ENCODE results near the gene APCS. TPM values are rescaled to one million over a fixed set of nuclear protein-coding genes. Genes with fewer than 3 reads are reported as not detected.

Gene APCS, protein sequence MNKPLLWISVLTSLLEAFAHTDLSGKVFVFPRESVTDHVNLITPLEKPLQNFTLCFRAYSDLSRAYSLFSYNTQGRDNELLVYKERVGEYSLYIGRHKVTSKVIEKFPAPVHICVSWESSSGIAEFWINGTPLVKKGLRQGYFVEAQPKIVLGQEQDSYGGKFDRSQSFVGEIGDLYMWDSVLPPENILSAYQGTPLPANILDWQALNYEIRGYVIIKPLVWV
- total RNA-seq, result not detected

DNA sequence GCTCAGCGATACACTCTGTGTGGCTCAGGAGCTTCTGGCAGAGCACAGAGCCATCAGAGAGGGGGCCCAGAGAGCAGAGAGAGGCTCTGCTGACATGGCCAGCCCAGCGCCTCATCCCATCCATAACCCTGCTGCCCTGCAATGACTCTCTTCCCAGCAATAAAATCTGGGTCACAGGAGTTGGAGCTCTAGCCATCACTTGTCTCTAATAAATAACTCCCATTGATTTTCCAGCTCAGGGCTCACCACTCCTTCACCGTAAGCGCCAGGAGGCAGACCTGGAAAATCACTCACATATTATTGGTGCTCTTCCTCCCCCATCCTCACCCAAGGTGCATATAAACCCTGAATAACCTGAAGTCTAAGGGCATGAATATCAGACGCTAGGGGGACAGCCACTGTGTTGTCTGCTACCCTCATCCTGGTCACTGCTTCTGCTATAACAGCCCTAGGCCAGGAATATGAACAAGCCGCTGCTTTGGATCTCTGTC is at the start of gene APCS:
Gene APCS (plus strand): TSS at position 366 of the 491 bp plus-strand sequence. CDS start 96 bp downstream, at position 462.

Other genes with a start within 250 kb of the APCS start
- gene OR10J4, start 155.6 kb upstream of the APCS start, total RNA-seq, result not detected
- gene OR10J1, start 148.1 kb upstream of the APCS start, total RNA-seq, result not detected
- not detected for gene OR10J5, start 51.8 kb upstream of the APCS start, total RNA-seq
- gene CRP, start 126.8 kb downstream of the APCS start, total RNA-seq, result not detected
- 10 to 100 TPM; 31.7 to 46.6 TPM for gene DUSP23, start 193.1 kb downstream of the APCS start, total RNA-seq
- not detected for gene FCRL6, start 214.5 kb downstream of the APCS start, total RNA-seq
- under 1 TPM in 1 of 2 donors, not detected in 1; under 0.01 TPM for gene SLAMF8, start 239.0 kb downstream of the APCS start, total RNA-seq

All from melanocyte of skin (primary cell).